K562 (cell line): ENCODE results near the gene FMNL2. TPM values are rescaled to one million over a fixed set of nuclear protein-coding genes. Genes with fewer than 3 reads are reported as not detected.

Experiments used
- ATAC-seq: fragments of 200-7000 bp; cut with Tn5 transposase; 3 replicates; pipeline ENCODE4 v1.9.1; 2020; ENCODE audit warnings: moderate library complexity
- BruUV-seq: library from RNA; stranded (reverse); fragments of 400-500 nt; replicated peaks from 2 replicates; lab custom pipeline; 2021; lab: Mats Ljungman, UMichigan
- CTCF ChIA-PET: fragments of 300-600 bp; formaldehyde crosslinking; extraction: SDS; loops from one replicate; lab custom pipeline; 2021; ENCODE audit warnings: low intra/inter-chr PET ratio; lab: Yijun Ruan, JAX
- POLR2A ChIA-PET: fragments of 300-600, 350-650 bp; sonication (Branson Sonifier 250); formaldehyde crosslinking; extraction: SDS; loops from one replicate; lab custom pipeline; 2021; ENCODE audit warnings: antibody characterized with exemption, inconsistent platforms; lab: Yijun Ruan, JAX
- DNase-seq, 4 experiments: peaks; one replicate each; pipeline versions ENCODE4 v3.0.0 to v3.0.0-alpha.2; 2011 to 2018; ENCODE audit warnings: low spot score in 3 of 4, mixed read lengths in 3 of 4; ENCODE audit errors: extremely low read depth in 1 of 4
- FAIRE-seq: peaks from 2 replicates; lab custom pipeline; 2011; peaks lifted over from hg19 to GRCh38; lab: Jason Lieb, UNC
- H2AFZ ChIP-seq: 2 replicates; pipeline ENCODE4 v1.6.0; 2011; ENCODE audit warnings: low read depth, low read length, control low read depth, inconsistent platforms
- H3K27ac ChIP-seq: fragments of 200-600 bp; 3 replicates; pipeline ENCODE4 v1.8.0; 2011; ENCODE audit warnings: low read depth, mild to moderate bottlenecking, control low read depth, inconsistent platforms, low read length, moderate library complexity, mixed read lengths; ENCODE audit errors: extremely low read depth
- H3K27me3 ChIP-seq, 2 experiments: fragments of 300-600 bp in 1 of 2; 2 replicates in 1 of 2; 3 replicates in 1 of 2; pipeline versions ENCODE4 v1.6.0 to v1.8.0; 2011; ENCODE audit warnings: inconsistent platforms in 2 of 2, low read length in 2 of 2, mild to moderate bottlenecking in 1 of 2, mixed read lengths in 1 of 2, moderate library complexity in 1 of 2; ENCODE audit not compliant: control insufficient read depth in 2 of 2, insufficient read depth in 2 of 2
- H3K36me3 ChIP-seq: fragments of 300-600 bp; 3 replicates; pipeline ENCODE4 v1.8.0; 2011; ENCODE audit warnings: mild to moderate bottlenecking, low read length, inconsistent platforms; ENCODE audit not compliant: control insufficient read depth, insufficient read depth
- H3K4me1 ChIP-seq, 2 experiments: fragments of 200-600 bp in 1 of 2; replicated peaks in 1 of 2; 2 replicates in 1 of 2; 3 replicates in 1 of 2; pipeline versions ENCODE4 v1.5.1 to v1.8.0; 2011; ENCODE audit warnings: inconsistent platforms in 2 of 2, low read length in 2 of 2, mild to moderate bottlenecking in 1 of 2, mixed read lengths in 1 of 2, moderate library complexity in 1 of 2; ENCODE audit not compliant: control insufficient read depth in 2 of 2, insufficient read depth in 2 of 2
- H3K4me2 ChIP-seq: 2 replicates; pipeline ENCODE4 v1.6.1; 2011; ENCODE audit warnings: low read length, control low read depth, inconsistent platforms, mixed read lengths; ENCODE audit not compliant: insufficient read depth
- H3K4me3 ChIP-seq: fragments of 200-600 bp; sonication (generic), shearing (Covaris generic); 2 replicates; pipeline ENCODE4 v1.5.1; 2016; ENCODE audit warnings: control low read depth, inconsistent platforms
- H3K79me2 ChIP-seq: fragments of 200-600 bp; 3 replicates; pipeline ENCODE4 v1.8.0; 2011; ENCODE audit warnings: low read length, inconsistent platforms; ENCODE audit not compliant: control insufficient read depth, insufficient read depth
- H3K9ac ChIP-seq, 2 experiments: 2 replicates each; pipeline versions ENCODE4 v1.6.0 to v1.6.1; 2011; ENCODE audit warnings: low read depth in 2 of 2, low read length in 2 of 2, control low read depth in 1 of 2, inconsistent platforms in 1 of 2, mild to moderate bottlenecking in 1 of 2, mixed read lengths in 1 of 2; ENCODE audit not compliant: insufficient read depth in 1 of 2
- H3K9me1 ChIP-seq: one replicate; pipeline ENCODE4 v1.6.0; 2011; ENCODE audit warnings: inconsistent platforms, mild to moderate bottlenecking, low read length, moderate library complexity; ENCODE audit not compliant: control insufficient read depth, insufficient read depth
- H3K9me3 ChIP-seq: replicated peaks from 2 replicates; pipeline ENCODE4 v1.5.1; 2011; ENCODE audit warnings: low read depth, low read length, inconsistent platforms; ENCODE audit not compliant: control insufficient read depth, insufficient read depth
- H4K20me1 ChIP-seq: replicated peaks from 2 replicates; pipeline ENCODE4 v1.6.1; 2011; ENCODE audit warnings: low read length, inconsistent platforms, mixed read lengths; ENCODE audit not compliant: control insufficient read depth, insufficient read depth
- DDX20 ChIP-seq: fragments of 450-650 bp; IDR thresholded peaks from 2 replicates; pipeline ENCODE4 v1.6.1; 2016; ENCODE audit warnings: missing genetic modification characterization, low read depth, mild to moderate bottlenecking, missing compliant biosample characterization, moderate library complexity
- PYGO2 ChIP-seq: fragments of 450-650 bp; IDR thresholded peaks from 2 replicates; pipeline ENCODE4 v1.6.1; 2016; ENCODE audit warnings: mild to moderate bottlenecking, missing genetic modification characterization, moderate library complexity, missing compliant biosample characterization
- ZNF584 ChIP-seq: fragments of 200-800 bp; sonication (Bioruptor generic); IDR thresholded peaks from 2 replicates; pipeline ENCODE4 v1.6.1; 2016; ENCODE audit warnings: low read depth, mild to moderate bottlenecking, missing genetic modification characterization, missing compliant biosample characterization
- WGBS: fragments of 100-300 bp; shearing (Covaris generic); methylation state at CpG from one replicate; pipeline ENCODE4 v1.1.6; 2016; ENCODE audit warnings: low coverage, mixed read lengths; ENCODE audit not compliant: insufficient coverage; ENCODE audit errors: missing lambda C conversion rate; 5-methylcytosine and 5-hydroxymethylcytosine counted together
- in situ Hi-C: fragments of 300-500 bp; cut with MboI; formaldehyde crosslinking; loops from 4 replicates; pipeline ENCODE4 v1.15.0; 2018; ENCODE audit warnings: inconsistent platforms, mixed read lengths
- intact Hi-C: fragments of 100-400 bp; cut with micrococcal nuclease; formaldehyde crosslinking; loops from 2 replicates; pipeline ENCODE4 v1.14.2; 2022
- polyA plus RNA-seq, 8 experiments: library from polyadenylated mRNA; depleted of rRNA in 4 of 8; stranded (reverse) in 5 of 8; unstranded in 3 of 8; fragments of >200 nt; fragmentation: Nextera tagmentation in 2 of 8; fragmentation: Illumina TruSeq in 1 of 8; extraction: Ambion mirVana in 2 of 8; extraction: Trizol in 1 of 8; gene quantifications; 2 replicates each; pipeline versions ENCODE4 v1.2.1 to v1.2.3, GENCODE V29; 2011 to 2014; ENCODE audit warnings: inconsistent platforms in 1 of 8, missing spikeins in 1 of 8
- total RNA-seq, 7 experiments: library from RNA; depleted of rRNA in 6 of 7; stranded (reverse); fragments of >200 nt in 6 of 7; fragmentation: Illumina TruSeq in 2 of 7; extraction: Trizol in 2 of 7; gene quantifications; 2 replicates each; pipeline versions ENCODE4 v1.2.1 to v1.2.3, GENCODE V29; 2011 to 2021; ENCODE audit warnings: low replicate concordance in 1 of 7
- TF ChIP-seq, protein P1 (sequence below), 2 experiments: fragments of 450-650 bp; formaldehyde crosslinking in 1 of 2; IDR thresholded peaks; 2 replicates each; pipeline versions ENCODE4 v1.4.0 to v1.6.1; 2014 to 2020; ENCODE audit warnings: mild to moderate bottlenecking in 2 of 2, borderline replicate concordance in 1 of 2, low read depth in 1 of 2

The FMNL2 gene
- total and polyA plus RNA-seq, 9 of the 15 experiments (the other 6 are each of a cell fraction or from before 2014, with no cell fraction given) = 0.15 to 0.49 (median 0.24) TPM; not detected in 1

DNA sequence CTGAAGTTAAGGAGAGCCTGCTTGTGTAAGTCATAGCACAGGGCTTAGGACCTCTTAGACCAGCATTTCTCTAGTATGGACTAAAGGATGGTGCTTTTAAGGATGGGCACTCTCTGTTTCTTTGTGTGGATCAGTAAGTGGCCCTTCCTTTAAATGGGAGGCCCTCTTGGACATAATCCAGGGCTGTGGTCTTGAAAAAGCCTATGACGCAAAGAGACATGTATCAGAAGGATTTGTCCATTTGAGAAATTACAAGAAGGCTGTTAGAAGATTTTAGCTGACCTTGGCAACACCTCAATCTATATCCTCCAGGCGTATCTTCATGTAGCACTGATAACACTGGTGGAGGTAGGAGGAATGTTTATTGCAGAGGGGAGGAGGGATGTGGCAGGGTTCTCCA lies 303.1 kb downstream of the FMNL2 start:
- TF ChIP-seq, protein P1, sequence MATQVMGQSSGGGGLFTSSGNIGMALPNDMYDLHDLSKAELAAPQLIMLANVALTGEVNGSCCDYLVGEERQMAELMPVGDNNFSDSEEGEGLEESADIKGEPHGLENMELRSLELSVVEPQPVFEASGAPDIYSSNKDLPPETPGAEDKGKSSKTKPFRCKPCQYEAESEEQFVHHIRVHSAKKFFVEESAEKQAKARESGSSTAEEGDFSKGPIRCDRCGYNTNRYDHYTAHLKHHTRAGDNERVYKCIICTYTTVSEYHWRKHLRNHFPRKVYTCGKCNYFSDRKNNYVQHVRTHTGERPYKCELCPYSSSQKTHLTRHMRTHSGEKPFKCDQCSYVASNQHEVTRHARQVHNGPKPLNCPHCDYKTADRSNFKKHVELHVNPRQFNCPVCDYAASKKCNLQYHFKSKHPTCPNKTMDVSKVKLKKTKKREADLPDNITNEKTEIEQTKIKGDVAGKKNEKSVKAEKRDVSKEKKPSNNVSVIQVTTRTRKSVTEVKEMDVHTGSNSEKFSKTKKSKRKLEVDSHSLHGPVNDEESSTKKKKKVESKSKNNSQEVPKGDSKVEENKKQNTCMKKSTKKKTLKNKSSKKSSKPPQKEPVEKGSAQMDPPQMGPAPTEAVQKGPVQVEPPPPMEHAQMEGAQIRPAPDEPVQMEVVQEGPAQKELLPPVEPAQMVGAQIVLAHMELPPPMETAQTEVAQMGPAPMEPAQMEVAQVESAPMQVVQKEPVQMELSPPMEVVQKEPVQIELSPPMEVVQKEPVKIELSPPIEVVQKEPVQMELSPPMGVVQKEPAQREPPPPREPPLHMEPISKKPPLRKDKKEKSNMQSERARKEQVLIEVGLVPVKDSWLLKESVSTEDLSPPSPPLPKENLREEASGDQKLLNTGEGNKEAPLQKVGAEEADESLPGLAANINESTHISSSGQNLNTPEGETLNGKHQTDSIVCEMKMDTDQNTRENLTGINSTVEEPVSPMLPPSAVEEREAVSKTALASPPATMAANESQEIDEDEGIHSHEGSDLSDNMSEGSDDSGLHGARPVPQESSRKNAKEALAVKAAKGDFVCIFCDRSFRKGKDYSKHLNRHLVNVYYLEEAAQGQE (IDR thresholded peaks at IDR 0.05; ENCODE audit: borderline replicate concordance) = no peak
- TF ChIP-seq, protein P1 (CRISPR knock-in tag; IDR thresholded peaks at IDR 0.05; ENCODE audit: low read depth) = no peak
- TF ChIP-seq ZNF584 (CRISPR knock-in tag) (no peak), DDX20 (no peak), PYGO2 (tag) (no peak)
- H3K4me2 ChIP-seq = no peak overlapping the region
- in situ Hi-C loops = no loop called here
- H3K27ac ChIP-seq = no peak overlapping the region
- WGBS = 15% methylated on average over 2 of the region's 2 CpGs
- intact Hi-C loops = loop anchor here (5.0 to 10.0 kb wide), 2 partner anchors 303 to 461 kb away; partner anchors contain the start of genes FMNL2 and STAM2
- ATAC-seq = no peak
- H3K9ac ChIP-seq = no peak overlapping the region
- H3K4me1 ChIP-seq = no peaks in the 10 kb centered on the region
- H2AFZ ChIP-seq = no peak overlapping the region
- ChIA-PET CTCF (no interaction called here), POLR2A (interaction anchor here (1.0 to 1.1 kb wide), 2 partner anchors 9 to 10 kb away, joined by 3 read pairs; no protein-coding TSS in a partner anchor)
- H3K36me3 ChIP-seq = no peaks in the 10 kb centered on the region
- DNase-seq = no peak
- peaks cover 9 to 18% of the 10 kb centered on the region in 2 experiments; a peak in 3 of 5 replicates for H3K27me3 ChIP-seq
- H4K20me1 ChIP-seq = peaks cover 8% of the 10 kb centered on the region; the same call in 1 of the 2 replicates
- H3K9me1 ChIP-seq = no peaks in the 10 kb centered on the region
- H3K9me3 ChIP-seq = no peaks in the 10 kb centered on the region
- no peak for FAIRE-seq
- H3K4me3 ChIP-seq = no peak overlapping the region
- H3K79me2 ChIP-seq = no peaks in the 10 kb centered on the region
- no TSS peak for BruUV-seq
